NCI-H1694 treated with DMSO at 0.1 percent for 48 hours (cell line): ENCODE results near the gene KLF14.
"Not testable (repeated sequence)": the region's sequence is repeated elsewhere in the genome, so short reads cannot be mapped to it uniquely, and the experiment has no call there.

Experiments
- DNase-seq: peaks from one replicate; lab custom pipeline; 2025; lab: John Stamatoyannopoulos, UW

KLF14 gene

GRCh38 chr7:130733931-130734814, at the start of gene KLF14:
Gene KLF14 (minus strand): TSS chr7:130734207. CDS start chr7:130734033, 174 bp downstream.
- DNase-seq = no peak

GRCh38 chr7:130781346-130781745, 47.3 kb upstream of the KLF14 start:
- DNase-seq = no peak

- no peak for DNase-seq
Observed at GRCh38 chr7:130777426-130777825, 43.4 kb upstream of the KLF14 start.

GRCh38 chr7:130772456-130772855, 38.4 kb upstream of the KLF14 start:
- DNase-seq = not testable (repeated sequence)

GRCh38 chr7:130768854-130769253, 34.8 kb upstream of the KLF14 start:
- DNase-seq = no peak

GRCh38 chr7:130764569-130764968, 30.6 kb upstream of the KLF14 start:
- DNase-seq = not testable (repeated sequence)

GRCh38 chr7:130758429-130759056, 24.5 kb upstream of the KLF14 start:
- DNase-seq = peak; percentile 81

GRCh38 chr7:130756316-130756715, 22.3 kb upstream of the KLF14 start:
- no peak for DNase-seq

- no peak for DNase-seq
Observed at GRCh38 chr7:130752424-130752823, 18.4 kb upstream of the KLF14 start.

GRCh38 chr7:130750755-130751154, 16.7 kb upstream of the KLF14 start:
- no peak for DNase-seq

- no peak for DNase-seq
Observed at GRCh38 chr7:130748531-130749389, 14.8 kb upstream of the KLF14 start.

- DNase-seq = no peak
Observed at GRCh38 chr7:130741331-130741995, 7.5 kb upstream of the KLF14 start.

GRCh38 chr7:130740606-130741005, 6.6 kb upstream of the KLF14 start:
- no peak for DNase-seq

- DNase-seq = no peak
Observed at GRCh38 chr7:130736298-130736900, 2.4 kb upstream of the KLF14 start.

GRCh38 chr7:130734815-130735716, 1.1 kb upstream of the KLF14 start:
- peak; percentile 46 for DNase-seq

GRCh38 chr7:130732980-130733930, 752 bp downstream of the KLF14 start:
- DNase-seq = peak; percentile 29

- DNase-seq = no peak
Observed at GRCh38 chr7:130723784-130724183, 10.2 kb downstream of the KLF14 start.

GRCh38 chr7:130721486-130722277, 12.3 kb downstream of the KLF14 start:
- DNase-seq = no peak
